HG02798 (cell line): ENCODE data around the gene CCDC112.

Source experiments
- ATAC-seq: cut with Tn5 transposase; IDR thresholded peaks from one replicate; pipeline ENCODE4 v1.9.1; 2021; ENCODE audit warnings: mild to moderate bottlenecking; ENCODE audit not compliant: unreplicated experiment, poor library complexity

CCDC112 gene

GRCh38 chr5:115296124-115297022, at the start of gene CCDC112:
Gene CCDC112 (minus strand): TSS chr5:115296654. CDS start chr5:115296543, 111 bp downstream.
- ATAC-seq: peak; percentile 82

GRCh38 chr5:115345344-115345743, 48.9 kb upstream of the CCDC112 start:
- ATAC-seq: no peak

- ATAC-seq: no peak
Observed at GRCh38 chr5:115343855-115344254, 47.4 kb upstream of the CCDC112 start.

GRCh38 chr5:115342590-115343377, 46.3 kb upstream of the CCDC112 start:
- ATAC-seq: no peak

GRCh38 chr5:115341745-115342144, 45.3 kb upstream of the CCDC112 start:
- no peak for ATAC-seq

GRCh38 chr5:115338851-115339250, 42.4 kb upstream of the CCDC112 start:
- ATAC-seq: no peak

- ATAC-seq: no peak
Observed at GRCh38 chr5:115337882-115338281, 41.4 kb upstream of the CCDC112 start.

GRCh38 chr5:115336964-115337363, 40.5 kb upstream of the CCDC112 start:
- ATAC-seq: no peak

- no peak for ATAC-seq
Observed at GRCh38 chr5:115336201-115336720, 39.8 kb upstream of the CCDC112 start.

- no peak for ATAC-seq
Observed at GRCh38 chr5:115335301-115335700, 38.8 kb upstream of the CCDC112 start.

- ATAC-seq: peak; percentile 53
Observed at GRCh38 chr5:115333164-115333563, 36.7 kb upstream of the CCDC112 start.

GRCh38 chr5:115330830-115331229, 34.4 kb upstream of the CCDC112 start:
- ATAC-seq: no peak

GRCh38 chr5:115329475-115329874, 33.0 kb upstream of the CCDC112 start:
- ATAC-seq: no peak

- peak; percentile 52 for ATAC-seq
Observed at GRCh38 chr5:115328617-115329274, 32.3 kb upstream of the CCDC112 start.

- ATAC-seq: no peak
Observed at GRCh38 chr5:115325296-115325959, 29.0 kb upstream of the CCDC112 start.

GRCh38 chr5:115324021-115324420, 27.6 kb upstream of the CCDC112 start:
- no peak for ATAC-seq

- no peak for ATAC-seq
Observed at GRCh38 chr5:115322729-115323128, 26.3 kb upstream of the CCDC112 start.

- no peak for ATAC-seq
Observed at GRCh38 chr5:115321309-115321708, 24.9 kb upstream of the CCDC112 start.

- no peak for ATAC-seq
Observed at GRCh38 chr5:115320515-115320914, 24.1 kb upstream of the CCDC112 start.

GRCh38 chr5:115320006-115320405, 23.6 kb upstream of the CCDC112 start:
- ATAC-seq: no peak
